ENCODE measurements around the gene SH2D1A. TPM values are rescaled to one million over a fixed set of nuclear protein-coding genes. Genes with fewer than 3 reads are reported as not detected.
"Not testable (repeated sequence)": the region's sequence is repeated elsewhere in the genome, so short reads cannot be mapped to it uniquely, and the experiment has no call there.

The SH2D1A gene
- total RNA-seq, 2 donors from 2014 or later = 0.48 to 0.54 TPM

GRCh38 chrX:124332481-124333424 lies 13.6 kb upstream of the SH2D1A start, which contains the start of gene TEX13D:
Gene TEX13D, plus strand, starts transcription at chrX:124332660. Its CDS starts 258 bp downstream, at chrX:124332918.
- TF ChIP-seq CTCF (IDR thresholded peaks at IDR 0.05) = no peak
- no peaks in the 10 kb centered on the region for H3K9me3 ChIP-seq
- no peaks in the 10 kb centered on the region for H3K36me3 ChIP-seq
- H3K4me3 ChIP-seq = no peak within 1 kb of the TSS
- no peak within 1 kb of the TSS for H3K27ac ChIP-seq
- no peak for DNase-seq
- intact Hi-C loops (cut with DNase I) = no loop called here
- H3K27me3 ChIP-seq = no peaks in the 10 kb centered on the region
- no peaks in the 10 kb centered on the region for H3K4me1 ChIP-seq
- no peak within 1 kb of the TSS for H3K9ac ChIP-seq (ENCODE audit: low read depth in 2 of 2, low read length in 2 of 2)

GRCh38 chrX:124333862-124334261 lies 12.5 kb upstream of the SH2D1A start:
- intact Hi-C loops (cut with DNase I) = no loop called here
- no peak for TF ChIP-seq CTCF (IDR thresholded peaks at IDR 0.05)
- Histone ChIP-seq H3K4me1 (no peaks in the 10 kb centered on the region), H3K27me3 (no peaks in the 10 kb centered on the region), H3K27ac (no peak overlapping the region), H3K36me3 (no peaks in the 10 kb centered on the region), H3K9me3 (no peaks in the 10 kb centered on the region), H3K4me3 (no peak overlapping the region), H3K9ac (ENCODE audit: low read depth in 2 of 2, low read length in 2 of 2) (no peak overlapping the region)
- DNase-seq = no peak

GRCh38 chrX:124334555-124334954 lies 11.8 kb upstream of the SH2D1A start:
- intact Hi-C loops (cut with DNase I); DNase-seq; H3K27ac ChIP-seq; H3K9ac ChIP-seq (ENCODE audit: low read depth in 2 of 2, low read length in 2 of 2); H3K4me3 ChIP-seq; H3K36me3 ChIP-seq; H3K9me3 ChIP-seq; H3K27me3 ChIP-seq; H3K4me1 ChIP-seq: not testable (repeated sequence)

- Histone ChIP-seq H3K27me3 (no peaks in the 10 kb centered on the region), H3K9ac (ENCODE audit: low read depth in 2 of 2, low read length in 2 of 2) (no peak overlapping the region), H3K4me3 (no peak overlapping the region), H3K36me3 (no peaks in the 10 kb centered on the region), H3K9me3 (no peaks in the 10 kb centered on the region), H3K27ac (no peak overlapping the region), H3K4me1 (no peaks in the 10 kb centered on the region)
- intact Hi-C loops (cut with DNase I) = no loop called here
- no peak for DNase-seq
- TF ChIP-seq CTCF (IDR thresholded peaks at IDR 0.05) = no peak
These were observed 10.8 kb upstream of the SH2D1A start for GRCh38 chrX:124335598-124335997.

- Histone ChIP-seq H3K36me3 (no peaks in the 10 kb centered on the region), H3K4me3 (no peak overlapping the region), H3K27ac (no peak overlapping the region), H3K27me3 (no peaks in the 10 kb centered on the region), H3K9me3 (no peaks in the 10 kb centered on the region), H3K4me1 (no peaks in the 10 kb centered on the region), H3K9ac (ENCODE audit: low read depth in 2 of 2, low read length in 2 of 2) (no peak overlapping the region)
- intact Hi-C loops (cut with DNase I) = no loop called here
- no peak for DNase-seq
- no peak for TF ChIP-seq CTCF (IDR thresholded peaks at IDR 0.05)
These were observed 8.4 kb upstream of the SH2D1A start for GRCh38 chrX:124337916-124338315.
